SK-N-MC (cell line): ENCODE data around the gene PRDX2.

Source experiments
- DNase-seq: peaks from one replicate; pipeline ENCODE4 v3.0.0-alpha.2; 2011; ENCODE audit warnings: low read depth, low spot score
- H3K27ac ChIP-seq: fragments of 200-600 bp; sonication (generic); 2 replicates; pipeline ENCODE4 v1.5.1; 2016; ENCODE audit warnings: mixed run types
- H3K36me3 ChIP-seq: fragments of 200-600 bp; sonication (generic); 2 replicates; pipeline ENCODE4 v1.6.1; 2017; ENCODE audit warnings: antibody characterized with exemption, low read length, mixed read lengths; ENCODE audit not compliant: insufficient read depth
- H3K4me3 ChIP-seq: fragments of 200-600 bp; sonication (generic); 2 replicates; pipeline ENCODE4 v1.5.1; 2016
- H3K9ac ChIP-seq: fragments of 200-600 bp; sonication (generic); 2 replicates; pipeline ENCODE4 v1.8.0; 2017; ENCODE audit warnings: mixed run types, mixed read lengths; ENCODE audit not compliant: insufficient read length
- H3K9me3 ChIP-seq: fragments of 200-600 bp; sonication (generic); 2 replicates; pipeline ENCODE4 v1.6.1; 2017; ENCODE audit warnings: low read depth, mild to moderate bottlenecking, antibody characterized with exemption, low read length, moderate library complexity, mixed read lengths
- EZH2 ChIP-seq: fragments of 200-600 bp; sonication (generic); IDR thresholded peaks from one replicate; pipeline ENCODE4 v1.6.1; 2017; ENCODE audit warnings: antibody characterized with exemption
- FOXP2 ChIP-seq: optimal IDR thresholded peaks from 2 replicates; pipeline ENCODE3; 2011; ENCODE audit warnings: mild to moderate bottlenecking, moderate library complexity; ENCODE audit not compliant: insufficient read depth; ENCODE audit errors: extremely low read length, control extremely low read depth
- POLR2AphosphoS5 ChIP-seq: IDR thresholded peaks from 2 replicates; pipeline ENCODE4 v1.6.1; 2012; ENCODE audit warnings: mild to moderate bottlenecking, low read depth, low read length, borderline replicate concordance

Gene PRDX2

GRCh38 chr19:12757544-12758274 is 43.9 kb downstream of the PRDX2 start:
- no peaks in the 10 kb centered on the region for H3K36me3 ChIP-seq
- H3K27ac ChIP-seq, result no peak overlapping the region
- H3K9ac ChIP-seq, result no peak overlapping the region
- no peak for DNase-seq
- no peaks in the 10 kb centered on the region for H3K9me3 ChIP-seq
- peak overlapping the region; percentile 65 for H3K4me3 ChIP-seq
- TF ChIP-seq EZH2 (no peak), FOXP2 (no peak), POLR2AphosphoS5 (no peak)

DNA sequence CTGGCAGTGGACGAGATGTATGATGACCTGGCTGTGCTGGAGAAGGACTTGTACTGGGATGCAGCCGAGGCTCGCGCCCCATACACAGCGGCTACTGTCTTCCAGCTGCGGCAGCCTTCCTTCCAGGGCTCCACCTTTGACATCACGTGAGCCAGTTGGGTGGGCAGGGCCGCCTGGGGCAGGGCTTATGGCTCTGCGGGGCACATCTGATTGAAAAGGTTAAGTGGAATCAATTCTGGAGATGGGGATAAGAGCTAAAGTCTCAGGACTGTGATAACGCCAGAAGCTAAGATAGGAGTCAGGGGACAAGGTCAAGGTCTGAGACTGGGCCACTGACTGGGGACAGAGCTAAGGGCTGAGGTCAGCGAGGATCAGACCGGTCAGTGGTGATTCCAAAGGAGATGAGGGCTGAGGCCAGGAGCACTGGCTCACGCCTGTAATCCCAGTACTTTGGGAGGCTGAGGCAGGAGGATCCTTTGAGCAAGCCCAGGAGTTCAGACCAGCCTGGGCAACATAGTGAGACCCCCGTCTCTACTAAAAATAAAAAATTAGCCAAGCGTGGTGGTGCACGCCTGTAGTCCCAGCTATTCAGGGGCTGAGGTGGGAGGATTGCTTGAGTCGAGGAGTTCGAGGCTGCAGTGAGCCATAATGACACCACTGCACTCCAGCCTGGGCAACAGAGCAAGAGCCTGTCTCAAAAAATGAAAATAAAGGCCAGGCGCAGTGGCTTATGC is 45.3 kb downstream of the PRDX2 start:
- TF ChIP-seq POLR2AphosphoS5 (no peak), FOXP2 (no peak)
- Histone ChIP-seq H3K9me3 (no peaks in the 10 kb centered on the region), H3K9ac (no peak overlapping the region), H3K27ac (no peak overlapping the region), H3K36me3 (no peaks in the 10 kb centered on the region), H3K4me3 (no peak overlapping the region)
- no peak for DNase-seq

DNA sequence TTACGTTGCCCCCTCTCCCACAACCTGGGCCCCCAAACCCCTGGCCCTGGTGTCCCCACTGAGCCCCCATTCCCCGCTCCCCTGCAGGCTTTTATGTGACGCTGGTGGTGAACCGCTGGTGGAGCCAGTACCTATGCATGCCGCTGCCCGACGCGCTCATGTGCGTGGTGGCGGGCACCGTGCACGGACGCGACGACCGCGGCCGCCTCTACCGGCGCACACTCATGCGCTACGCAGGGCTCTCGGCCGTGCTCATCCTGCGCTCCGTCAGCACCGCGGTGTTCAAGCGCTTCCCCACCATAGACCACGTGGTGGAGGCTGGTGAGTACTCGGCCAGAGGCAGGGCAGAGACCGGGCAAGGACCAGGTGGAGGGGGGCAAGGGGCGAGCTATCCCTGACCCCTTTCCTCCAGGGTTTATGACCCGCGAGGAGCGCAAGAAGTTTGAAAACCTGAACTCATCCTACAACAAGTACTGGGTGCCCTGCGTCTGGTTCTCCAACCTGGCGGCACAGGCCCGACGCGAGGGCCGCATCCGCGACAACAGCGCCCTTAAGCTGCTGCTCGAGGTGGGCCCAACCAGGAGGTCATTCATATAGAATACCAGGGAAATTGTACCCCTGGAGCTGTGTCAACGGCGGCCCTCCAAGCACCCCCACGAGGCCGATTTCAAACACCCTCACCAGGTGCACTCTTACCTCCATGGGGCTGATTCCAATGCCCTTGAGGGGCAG is 47.0 kb downstream of the PRDX2 start:
- no peak overlapping the region for H3K4me3 ChIP-seq
- no peak for DNase-seq
- no peaks in the 10 kb centered on the region for H3K36me3 ChIP-seq
- no peak overlapping the region for H3K27ac ChIP-seq
- no peak overlapping the region for H3K9ac ChIP-seq
- H3K9me3 ChIP-seq, result no peaks in the 10 kb centered on the region
- TF ChIP-seq EZH2 (no peak), FOXP2 (no peak), POLR2AphosphoS5 (no peak)

GRCh38 chr19:12752056-12752781 is 49.4 kb downstream of the PRDX2 start:
- no peak overlapping the region for H3K9ac ChIP-seq
- DNase-seq, result no peak
- H3K27ac ChIP-seq, result no peak overlapping the region
- H3K36me3 ChIP-seq, result peaks cover 8% of the 10 kb centered on the region; the same call in 1 of the 2 replicates
- H3K4me3 ChIP-seq, result no peak overlapping the region
- TF ChIP-seq EZH2, result no peak
- TF ChIP-seq POLR2AphosphoS5, result no peak
- TF ChIP-seq FOXP2, result no peak
- H3K9me3 ChIP-seq, result no peaks in the 10 kb centered on the region

DNA sequence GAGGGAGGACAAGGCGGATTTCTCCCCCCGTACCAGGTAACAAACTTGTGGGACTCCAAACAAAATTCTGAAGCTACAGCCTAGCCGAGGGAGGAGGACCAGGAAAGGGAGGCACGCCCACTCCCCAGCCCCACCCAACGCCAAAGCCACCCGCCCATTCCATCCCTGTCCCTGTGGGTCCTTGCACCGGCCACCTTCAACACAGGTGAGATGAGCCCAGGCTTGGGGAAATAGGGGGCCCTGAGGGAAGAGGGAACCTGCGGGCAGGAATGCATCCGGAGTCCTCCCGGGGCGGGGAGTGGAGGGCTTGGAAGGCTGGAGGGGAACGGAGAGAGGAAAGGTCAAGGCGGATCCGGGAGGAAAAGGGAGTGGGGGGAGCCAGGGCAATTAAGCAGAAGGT is 50.0 kb downstream of the PRDX2 start, which contains the start of gene BEST2:
BEST2 (plus strand) TSS at position 157 of the 400 bp plus-strand sequence. CDS start 802 bp downstream, outside the sequence.
- DNase-seq, result no peak
- Histone ChIP-seq H3K27ac (no peak within 1 kb of the TSS), H3K4me3 (no peak within 1 kb of the TSS), H3K9ac (no peak within 1 kb of the TSS), H3K36me3 (peaks cover 12% of the 10 kb centered on the region; the same call in 1 of the 2 replicates), H3K9me3 (no peaks in the 10 kb centered on the region)
- TF ChIP-seq POLR2AphosphoS5, result no peak
- no peak for TF ChIP-seq FOXP2
- no peak for TF ChIP-seq EZH2

- Histone ChIP-seq H3K27ac (no peak overlapping the region), H3K9ac (no peak overlapping the region), H3K9me3 (no peaks in the 10 kb centered on the region), H3K4me3 (no peak overlapping the region), H3K36me3 (peaks cover 12% of the 10 kb centered on the region; the same call in 1 of the 2 replicates)
- no peak for DNase-seq
- no peak for TF ChIP-seq FOXP2
- no peak for TF ChIP-seq EZH2
Measured at GRCh38 chr19:12750851-12751250, 50.7 kb downstream of the PRDX2 start.

GRCh38 chr19:12749938-12750521 is 51.6 kb downstream of the PRDX2 start:
- H3K9ac ChIP-seq, result no peak overlapping the region
- no peak for TF ChIP-seq EZH2
- no peak for TF ChIP-seq POLR2AphosphoS5
- TF ChIP-seq FOXP2, result no peak
- DNase-seq, result no peak

More at GRCh38 chr19:12749938-12750521, 51.6 kb downstream of the PRDX2 start:
- peak overlapping the region; percentile 57 for H3K4me3 ChIP-seq
- H3K36me3 ChIP-seq, result peaks cover 12% of the 10 kb centered on the region; the same call in 1 of the 2 replicates
- no peaks in the 10 kb centered on the region for H3K9me3 ChIP-seq
- H3K27ac ChIP-seq, result no peak overlapping the region
